HG03460 (cell line): ENCODE measurements around the gene LSM4.
"Not testable (repeated sequence)": the region's sequence is repeated elsewhere in the genome, so short reads cannot be mapped to it uniquely, and the experiment has no call there.

ENCODE experiments used
- ATAC-seq: cut with Tn5 transposase; IDR thresholded peaks from one replicate; pipeline ENCODE4 v1.9.1; 2021; ENCODE audit not compliant: unreplicated experiment

Gene LSM4

GRCh38 chr19:18340990-18341868 lies 18.4 kb upstream of the LSM4 start:
- ATAC-seq, result peak; percentile 52

DNA sequence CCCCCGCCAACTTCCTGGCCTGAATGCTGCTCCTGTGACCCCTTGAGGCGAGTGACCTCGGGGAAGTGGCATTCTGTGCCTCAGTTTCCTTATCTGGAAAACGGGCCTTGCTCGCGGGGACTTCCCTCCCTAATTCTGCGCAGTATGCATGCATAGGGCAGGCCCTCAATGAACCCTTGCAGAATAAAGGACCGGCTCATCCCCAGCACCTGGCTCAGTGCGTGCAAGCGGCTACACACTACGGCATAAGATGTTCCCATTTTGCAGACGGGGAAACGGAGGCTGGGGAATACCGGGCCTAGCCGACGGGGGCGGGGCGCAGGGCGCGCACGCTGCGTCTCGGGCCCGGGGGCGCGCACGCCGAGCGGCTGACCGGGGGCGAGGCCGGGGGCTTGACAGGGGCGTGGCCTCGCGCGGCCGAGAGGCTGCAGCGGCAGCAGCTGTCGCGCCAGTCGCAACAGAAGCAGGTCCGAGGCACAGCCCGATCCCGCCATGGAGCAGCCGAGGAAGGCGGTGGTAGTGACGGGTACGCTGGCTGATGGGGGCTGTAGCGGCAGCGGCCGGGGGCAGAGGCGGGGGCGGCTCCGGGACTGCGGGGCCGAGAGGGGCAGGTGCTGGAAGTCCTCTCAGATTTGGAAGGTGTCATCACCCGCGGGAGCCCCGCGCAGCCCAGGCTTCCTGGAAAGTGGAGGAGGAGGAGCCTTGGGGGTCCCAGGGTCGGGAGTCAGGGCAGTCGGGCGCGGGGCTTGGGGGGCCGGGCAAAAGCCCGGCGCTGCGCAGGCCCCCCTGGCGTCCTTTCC lies 17.5 kb upstream of the LSM4 start, which contains the start of gene PGPEP1:
Gene PGPEP1 (plus strand): TSS at position 409 of the 800 bp plus-strand sequence. CDS start 84 bp downstream, at position 493.
- ATAC-seq, result peak; percentile 55

GRCh38 chr19:18339723-18340122 lies 16.8 kb upstream of the LSM4 start:
- ATAC-seq, result peak; percentile 14

GRCh38 chr19:18338541-18338940 lies 15.7 kb upstream of the LSM4 start:
- ATAC-seq, result no peak

- no peak for ATAC-seq
Measured at GRCh38 chr19:18336121-18336520, 13.2 kb upstream of the LSM4 start.

GRCh38 chr19:18333680-18334079 lies 10.8 kb upstream of the LSM4 start:
- ATAC-seq, result no peak

GRCh38 chr19:18332917-18333530 lies 10.1 kb upstream of the LSM4 start:
- ATAC-seq, result no peak

GRCh38 chr19:18330868-18331267 lies 8.0 kb upstream of the LSM4 start:
- no peak for ATAC-seq

GRCh38 chr19:18329035-18329376 lies 6.1 kb upstream of the LSM4 start:
- no peak for ATAC-seq

- ATAC-seq, result peak; percentile 76
Measured at GRCh38 chr19:18328340-18329034, 5.6 kb upstream of the LSM4 start.

GRCh38 chr19:18326772-18327171 lies 3.9 kb upstream of the LSM4 start:
- ATAC-seq, result no peak

DNA sequence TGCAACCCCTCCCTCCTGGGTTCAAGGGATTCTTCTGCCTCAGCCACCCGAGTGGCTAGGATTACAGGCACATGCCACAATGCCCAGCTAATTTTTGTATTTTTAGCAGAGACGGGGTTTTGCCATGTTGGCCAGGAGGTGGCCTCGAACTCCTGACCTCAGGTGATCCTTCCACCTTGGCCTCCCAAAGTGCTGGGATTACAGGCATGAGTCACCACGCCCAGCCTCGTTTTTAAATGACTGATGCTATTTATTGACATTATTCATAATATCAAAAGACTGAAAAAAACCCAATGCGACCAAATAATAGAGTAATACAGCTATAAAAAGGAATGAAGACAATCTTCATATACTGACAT lies 1.5 kb upstream of the LSM4 start:
- not testable (repeated sequence) for ATAC-seq

DNA sequence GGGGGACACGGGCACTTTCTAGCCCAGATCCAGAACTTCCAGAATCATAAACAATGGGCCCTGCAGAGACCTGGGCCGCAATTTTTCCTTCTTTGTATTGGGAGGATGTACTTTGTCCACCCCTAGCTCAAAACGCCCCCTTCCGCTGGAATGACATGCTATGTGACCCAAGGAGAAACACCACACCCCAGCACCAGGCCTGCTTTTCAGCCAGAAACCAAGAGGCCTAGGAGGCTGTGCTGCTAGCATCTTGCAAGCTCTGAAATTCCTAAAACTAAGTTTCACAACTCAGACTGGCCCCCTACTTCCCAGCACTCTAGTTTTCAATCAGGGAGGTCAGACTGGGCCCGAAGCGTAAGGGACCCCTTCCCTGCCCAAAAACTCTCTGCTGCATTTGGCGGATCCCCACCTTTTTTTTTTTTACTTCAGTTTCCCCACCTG lies 538 bp downstream of the LSM4 start:
- no peak for ATAC-seq

GRCh38 chr19:18321734-18322102 lies 1.2 kb downstream of the LSM4 start:
- ATAC-seq, result no peak

DNA sequence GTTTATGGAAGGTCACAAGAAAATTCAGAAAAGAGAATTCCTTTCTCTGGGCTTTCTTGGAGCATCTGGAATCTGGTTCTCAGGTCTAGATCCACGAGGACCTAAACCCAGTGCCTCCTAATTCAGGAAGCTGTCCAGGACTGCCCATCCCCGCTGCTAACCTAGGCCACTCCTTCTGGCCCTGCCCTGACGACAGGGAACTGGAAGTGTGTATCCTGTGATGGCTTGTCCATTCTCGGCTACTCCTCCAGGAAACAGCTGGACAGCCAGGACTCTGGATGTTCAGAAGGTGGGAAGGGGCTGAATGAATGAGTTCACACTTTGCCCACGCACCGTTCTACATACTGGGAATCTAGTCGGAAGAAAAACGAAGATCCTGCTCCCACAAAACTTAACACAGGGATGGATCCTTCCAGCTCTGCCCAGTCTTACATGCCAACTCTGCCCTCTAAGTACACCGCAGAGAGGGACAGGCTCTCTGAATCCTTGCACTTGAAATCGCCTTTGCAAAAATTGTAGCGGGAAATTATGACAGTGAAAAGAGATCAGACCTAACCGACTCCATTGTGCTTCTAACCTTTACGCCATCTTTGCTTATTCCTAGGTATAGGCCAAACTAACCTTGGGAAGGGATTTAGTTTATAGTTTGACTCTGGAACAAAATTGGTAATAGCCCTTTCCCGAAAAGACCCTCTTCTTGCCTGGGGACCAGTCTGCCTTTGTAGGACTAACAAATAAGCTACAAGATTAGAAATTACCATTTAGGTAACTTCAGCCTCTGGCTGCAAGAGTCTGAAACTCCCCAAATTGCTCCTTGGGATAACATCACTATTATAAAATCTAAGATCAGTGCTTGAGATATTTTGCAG lies 1.8 kb downstream of the LSM4 start:
- no peak for ATAC-seq

GRCh38 chr19:18319591-18320135 lies 3.2 kb downstream of the LSM4 start:
- ATAC-seq, result no peak

- ATAC-seq, result no peak
Measured at GRCh38 chr19:18317961-18318800, 4.7 kb downstream of the LSM4 start.

DNA sequence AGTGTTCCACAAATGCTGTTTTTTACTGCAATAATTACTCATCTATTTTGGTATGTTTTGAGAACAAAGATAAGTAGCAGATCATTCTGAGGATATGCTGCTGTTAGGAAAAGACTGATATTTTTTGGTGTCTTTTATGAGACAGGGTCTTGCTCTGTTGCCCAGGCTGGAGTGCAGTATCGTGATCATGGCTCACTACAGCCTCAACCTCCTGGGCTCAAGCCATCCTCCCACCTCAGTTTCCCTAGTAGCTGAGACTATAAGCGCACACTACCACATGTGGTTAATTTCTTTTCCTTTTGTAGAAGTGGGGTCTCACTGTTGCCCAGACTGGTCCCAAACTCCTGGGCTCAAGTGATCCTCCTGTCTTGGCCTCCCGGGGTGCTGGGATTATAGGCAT lies 9.5 kb downstream of the LSM4 start:
- no peak for ATAC-seq

- ATAC-seq, result no peak
Measured at GRCh38 chr19:18312092-18312534, 10.8 kb downstream of the LSM4 start.
